SK-N-SH treated with all-trans-retinoic acid at 6 μM for 48 hours (cell line): Measurements from ENCODE around the gene CACNA1G.

ENCODE experiments used
- ATAC-seq: fragments of 200-7000 bp; cut with Tn5 transposase; 3 replicates; pipeline ENCODE4 v1.9.1; 2020; ENCODE audit warnings: mild to moderate bottlenecking, moderate library complexity
- BACH2 ChIP-seq: fragments of 250-450 bp; sonication (Bioruptor Pico); IDR thresholded peaks from 2 replicates; pipeline ENCODE4 v1.9.0; 2021; ENCODE audit warnings: mild to moderate bottlenecking, borderline replicate concordance
- CREB5 ChIP-seq: fragments of 250-450 bp; sonication (Bioruptor Pico); IDR thresholded peaks from 2 replicates; pipeline ENCODE4 v1.5.1; 2020; ENCODE audit warnings: low read depth, mild to moderate bottlenecking, moderate library complexity
- CSDC2 ChIP-seq: fragments of 250-450 bp; sonication (Bioruptor Pico); IDR thresholded peaks from 2 replicates; pipeline ENCODE4 v1.5.0; 2020; ENCODE audit warnings: mild to moderate bottlenecking, moderate library complexity
- CSRNP3 ChIP-seq: fragments of 250-450 bp; sonication (Bioruptor Pico); IDR thresholded peaks from 2 replicates; pipeline ENCODE4 v1.5.1; 2021; ENCODE audit warnings: mild to moderate bottlenecking, moderate library complexity
- ESRRG ChIP-seq: fragments of 250-450 bp; sonication (Bioruptor Pico); IDR thresholded peaks from 2 replicates; pipeline ENCODE4 v1.6.1; 2021; ENCODE audit warnings: mild to moderate bottlenecking
- GLIS3 ChIP-seq: fragments of 250-450 bp; sonication (Bioruptor Pico); IDR thresholded peaks from 2 replicates; pipeline ENCODE4 v1.5.0; 2020; ENCODE audit warnings: mild to moderate bottlenecking, moderate library complexity
- ISL1 ChIP-seq: fragments of 250-450 bp; sonication (Bioruptor Pico); IDR thresholded peaks from 2 replicates; pipeline ENCODE4 v2.1.2; 2022; ENCODE audit warnings: mild to moderate bottlenecking, moderate library complexity
- OSR1 ChIP-seq: fragments of 250-450 bp; sonication (Bioruptor Pico); IDR thresholded peaks from 2 replicates; pipeline ENCODE4 v1.8.0; 2022; ENCODE audit warnings: moderate library complexity, mild to moderate bottlenecking, inconsistent platforms
- PATZ1 ChIP-seq: fragments of 250-450 bp; sonication (Bioruptor Pico); IDR thresholded peaks from 2 replicates; pipeline ENCODE4 v1.8.0; 2020; ENCODE audit warnings: mild to moderate bottlenecking, moderate library complexity, borderline replicate concordance
- POU6F1 ChIP-seq: fragments of 250-450 bp; sonication (Bioruptor Pico); IDR thresholded peaks from 2 replicates; pipeline ENCODE4 v1.8.0; 2021; ENCODE audit warnings: low read depth, mild to moderate bottlenecking, moderate library complexity, borderline replicate concordance
- PPARA ChIP-seq: fragments of 250-450 bp; sonication (Bioruptor Pico); IDR thresholded peaks from 2 replicates; pipeline ENCODE4 v1.5.0; 2020; ENCODE audit warnings: mild to moderate bottlenecking, borderline replicate concordance
- RARB ChIP-seq: fragments of 250-450 bp; sonication (Bioruptor Pico); IDR thresholded peaks from 2 replicates; pipeline ENCODE4 v1.8.0; 2021; ENCODE audit warnings: mild to moderate bottlenecking, moderate library complexity
- SNAI2 ChIP-seq: fragments of 250-450 bp; sonication (Bioruptor Pico); IDR thresholded peaks from 2 replicates; pipeline ENCODE4 v1.5.0; 2020; ENCODE audit warnings: mild to moderate bottlenecking, moderate library complexity
- TCF4 ChIP-seq: fragments of 250-450 bp; sonication (Bioruptor Pico); IDR thresholded peaks from 2 replicates; pipeline ENCODE4 v1.8.0; 2021; ENCODE audit warnings: mild to moderate bottlenecking, moderate library complexity, borderline replicate concordance
- TOX ChIP-seq: fragments of 250-450 bp; sonication (Bioruptor Pico); IDR thresholded peaks from 2 replicates; pipeline ENCODE4 v1.8.0; 2021; ENCODE audit warnings: mild to moderate bottlenecking, moderate library complexity, borderline replicate concordance
- TSHZ2 ChIP-seq: fragments of 250-450 bp; sonication (Bioruptor Pico); IDR thresholded peaks from 2 replicates; pipeline ENCODE4 v1.5.0; 2020; ENCODE audit warnings: mild to moderate bottlenecking, moderate library complexity
- ZC3H10 ChIP-seq: fragments of 250-450 bp; sonication (Bioruptor Pico); IDR thresholded peaks from 2 replicates; pipeline ENCODE4 v1.5.1; 2021; ENCODE audit warnings: mild to moderate bottlenecking, moderate library complexity
- ZFP3 ChIP-seq: fragments of 250-450 bp; sonication (Bioruptor Pico); IDR thresholded peaks from 2 replicates; pipeline ENCODE4 v1.5.0; 2020; ENCODE audit warnings: mild to moderate bottlenecking, moderate library complexity
- ZFP30 ChIP-seq: fragments of 450-650 bp; formaldehyde crosslinking; IDR thresholded peaks from 2 replicates; pipeline ENCODE4 v1.5.0; 2022; ENCODE audit warnings: mild to moderate bottlenecking, moderate library complexity
- ZNF565 ChIP-seq: fragments of 450-650 bp; formaldehyde crosslinking; conservative IDR thresholded peaks from 2 replicates; pipeline ENCODE4 v1.5.0; 2020; ENCODE audit warnings: low read depth, mild to moderate bottlenecking, moderate library complexity
- ZNF70 ChIP-seq: fragments of 450-650 bp; formaldehyde crosslinking; IDR thresholded peaks from 2 replicates; pipeline ENCODE4 v1.5.0; 2020; ENCODE audit warnings: mild to moderate bottlenecking, moderate library complexity
- ZNF8 ChIP-seq: fragments of 450-650 bp; formaldehyde crosslinking; IDR thresholded peaks from 2 replicates; pipeline ENCODE4 v1.5.0; 2020; ENCODE audit warnings: mild to moderate bottlenecking, moderate library complexity

The CACNA1G gene

GRCh38 chr17:50665838-50666237, 105.3 kb downstream of the CACNA1G start:
- TF ChIP-seq ZC3H10 (CRISPR knock-in tag) (no peak), ESRRG (CRISPR knock-in tag) (no peak), TOX (no peak), CREB5 (no peak), BACH2 (CRISPR knock-in tag) (no peak), TCF4 (CRISPR knock-in tag) (no peak), ZFP30 (no peak), RARB (CRISPR knock-in tag) (no peak), SNAI2 (CRISPR knock-in tag) (no peak), CSRNP3 (CRISPR knock-in tag) (no peak), CSDC2 (no peak), OSR1 (no peak), GLIS3 (CRISPR knock-in tag) (no peak), ZFP3 (CRISPR knock-in tag) (no peak), ZNF8 (no peak)
- ATAC-seq, result no peak

GRCh38 chr17:50666316-50666715, 105.8 kb downstream of the CACNA1G start:
- TF ChIP-seq TSHZ2 (CRISPR knock-in tag) (no peak), ZNF565 (CRISPR knock-in tag) (no peak), ZFP30 (no peak), ZFP3 (CRISPR knock-in tag) (no peak), POU6F1 (CRISPR knock-in tag) (no peak), GLIS3 (CRISPR knock-in tag) (no peak), CSDC2 (no peak), TCF4 (CRISPR knock-in tag) (no peak), TOX (no peak), PATZ1 (CRISPR knock-in tag) (no peak), ZNF8 (no peak), PPARA (no peak), ZC3H10 (CRISPR knock-in tag) (no peak), ISL1 (no peak), SNAI2 (CRISPR knock-in tag) (no peak), CSRNP3 (CRISPR knock-in tag) (no peak), CREB5 (no peak), ESRRG (CRISPR knock-in tag) (no peak), ZNF70 (CRISPR knock-in tag) (no peak), OSR1 (no peak)
- ATAC-seq, result no peak
